Left lung (tissue), 10 donors: Measurements from ENCODE around the gene THAP9. TPM values are rescaled to one million over a fixed set of nuclear protein-coding genes. Genes with fewer than 3 reads are reported as not detected.

Source experiments
- ATAC-seq: fragments of 200-7000 bp; cut with Tn5 transposase; one replicate; pipeline ENCODE4 v1.9.1; 2020; ENCODE audit warnings: moderate library complexity
- DNase-seq, 4 donors: peaks; one replicate each; pipeline ENCODE4 v3.0.0-alpha.2; 2013 to 2020
- H3K27ac ChIP-seq, 2 donors: fragments of 200-600 bp; sonication (generic) in 1 of 2; one replicate each; pipeline versions ENCODE4 v1.5.0 to v1.8.0; 2020 to 2021
- H3K27me3 ChIP-seq, 2 donors: fragments of 200-600 bp; sonication (generic) in 1 of 2; one replicate each; pipeline versions ENCODE4 v1.5.0 to v1.8.0; 2020 to 2021
- H3K36me3 ChIP-seq, 2 donors: fragments of 200-600 bp; sonication (generic) in 1 of 2; one replicate each; pipeline versions ENCODE4 v1.5.0 to v1.8.0; 2020 to 2021
- H3K4me1 ChIP-seq, 2 donors: fragments of 200-600 bp; one replicate each; pipeline ENCODE4 v1.8.0; 2021
- H3K4me3 ChIP-seq, 2 donors: fragments of 200-600 bp; sonication (generic) in 1 of 2; one replicate each; pipeline versions ENCODE4 v1.5.0 to v1.8.0; 2020 to 2021; ENCODE audit warnings: mild to moderate bottlenecking in 1 of 2
- H3K9me3 ChIP-seq, 2 donors: fragments of 200-600 bp; sonication (generic) in 1 of 2; one replicate each; pipeline versions ENCODE4 v1.5.0 to v1.8.0; 2020 to 2021
- intact Hi-C, 2 donors: fragments of 100-400 bp; cut with DNase I; formaldehyde crosslinking; loops; one replicate each; pipeline versions ENCODE4 v1.11.2 to v1.14.2; 2022
- polyA plus RNA-seq, 6 donors: library from polyadenylated mRNA; unstranded; fragments of 120-200 nt; gene quantifications; one replicate each; pipeline ENCODE4 v1.2.1, GENCODE V29; 2013; ENCODE audit not compliant: insufficient read length in 6 of 6
- total RNA-seq, 2 donors: library from RNA; stranded (reverse); fragmentation: NEBNext Ultra II Directional; extraction: Animal tissue kit (Norgen Biotek cat#: 25700); gene quantifications; one replicate each; pipeline ENCODE4 v1.2.1, GENCODE V29; 2021
- TF ChIP-seq, protein P1 (sequence below), 2 donors: fragments of 200-600 bp; sonication (generic) in 1 of 2; IDR thresholded peaks; one replicate each; pipeline versions ENCODE4 v1.5.0 to v1.8.0; 2021; ENCODE audit warnings: antibody characterized with exemption in 2 of 2
- donor health status: DM: no; HTN: yes; CAD: no.
- donor health status: DM: no; HTN: no; CAD: no.

The THAP9 gene
- total and polyA plus RNA-seq, 8 donors, result 2.1 to 13.2 (median 11.5) TPM

DNA sequence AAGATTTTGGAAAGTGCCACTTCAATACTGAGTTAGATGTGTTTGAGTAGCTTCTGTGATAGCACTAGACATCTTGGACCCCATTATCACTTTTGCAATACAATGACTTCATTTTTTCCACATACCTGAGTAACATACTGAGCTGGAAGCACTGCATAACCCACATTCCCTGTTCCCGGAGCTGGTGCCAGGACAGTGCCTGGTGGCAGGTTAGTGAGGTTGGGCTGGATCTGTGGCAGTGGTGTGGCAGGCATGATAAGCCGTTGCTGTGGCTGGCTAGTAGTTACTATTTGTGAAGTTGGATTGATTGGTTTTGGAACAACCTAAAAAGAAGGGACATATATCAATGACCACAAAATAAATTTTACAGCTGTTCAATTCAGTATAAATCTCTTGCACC is 38.9 kb downstream of the THAP9 start:
- DNase-seq, result no peak
- H3K4me1 ChIP-seq, result no peaks in the 10 kb centered on the region
- ATAC-seq, result no peak
- peaks cover 0 to 72% of the 10 kb centered on the region in 2 donors for H3K36me3 ChIP-seq
- H3K4me3 ChIP-seq, result no peak overlapping the region
- H3K27ac ChIP-seq, result no peak overlapping the region
- TF ChIP-seq, protein P1, sequence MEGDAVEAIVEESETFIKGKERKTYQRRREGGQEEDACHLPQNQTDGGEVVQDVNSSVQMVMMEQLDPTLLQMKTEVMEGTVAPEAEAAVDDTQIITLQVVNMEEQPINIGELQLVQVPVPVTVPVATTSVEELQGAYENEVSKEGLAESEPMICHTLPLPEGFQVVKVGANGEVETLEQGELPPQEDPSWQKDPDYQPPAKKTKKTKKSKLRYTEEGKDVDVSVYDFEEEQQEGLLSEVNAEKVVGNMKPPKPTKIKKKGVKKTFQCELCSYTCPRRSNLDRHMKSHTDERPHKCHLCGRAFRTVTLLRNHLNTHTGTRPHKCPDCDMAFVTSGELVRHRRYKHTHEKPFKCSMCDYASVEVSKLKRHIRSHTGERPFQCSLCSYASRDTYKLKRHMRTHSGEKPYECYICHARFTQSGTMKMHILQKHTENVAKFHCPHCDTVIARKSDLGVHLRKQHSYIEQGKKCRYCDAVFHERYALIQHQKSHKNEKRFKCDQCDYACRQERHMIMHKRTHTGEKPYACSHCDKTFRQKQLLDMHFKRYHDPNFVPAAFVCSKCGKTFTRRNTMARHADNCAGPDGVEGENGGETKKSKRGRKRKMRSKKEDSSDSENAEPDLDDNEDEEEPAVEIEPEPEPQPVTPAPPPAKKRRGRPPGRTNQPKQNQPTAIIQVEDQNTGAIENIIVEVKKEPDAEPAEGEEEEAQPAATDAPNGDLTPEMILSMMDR (IDR thresholded peaks at IDR 0.05), result no peak
- intact Hi-C loops, result no loop called here
- no peaks in the 10 kb centered on the region for H3K27me3 ChIP-seq
- no peaks in the 10 kb centered on the region for H3K9me3 ChIP-seq

DNA sequence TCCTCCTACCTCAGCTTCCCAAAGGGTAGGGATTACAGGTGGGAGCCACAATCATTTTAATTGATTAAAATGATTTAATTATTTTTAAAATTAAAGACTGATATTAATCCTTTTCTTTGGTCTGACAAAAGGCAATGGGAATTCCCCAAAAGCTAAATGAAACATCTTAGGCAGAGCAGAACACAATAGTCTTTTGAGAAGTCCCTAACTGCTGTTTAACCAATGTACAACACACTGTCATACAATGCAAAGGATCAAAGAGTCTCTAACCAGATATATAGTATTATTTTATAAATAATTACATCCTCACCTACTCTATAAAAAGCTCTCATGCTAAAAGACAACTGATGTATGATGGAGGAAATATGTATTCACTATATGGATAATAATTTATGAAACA is 47.0 kb downstream of the THAP9 start:
- no peaks in the 10 kb centered on the region for H3K9me3 ChIP-seq
- ATAC-seq, result no peak
- no peak overlapping the region for H3K27ac ChIP-seq
- no peaks in the 10 kb centered on the region for H3K27me3 ChIP-seq
- no peaks in the 10 kb centered on the region for H3K4me1 ChIP-seq
- H3K4me3 ChIP-seq, result no peak overlapping the region
- H3K36me3 ChIP-seq, result peaks cover 0 to 11% of the 10 kb centered on the region in 2 donors
- intact Hi-C loops, result no loop called here
- DNase-seq, result no peak
- TF ChIP-seq, protein P1 (IDR thresholded peaks at IDR 0.05), result no peak

DNA sequence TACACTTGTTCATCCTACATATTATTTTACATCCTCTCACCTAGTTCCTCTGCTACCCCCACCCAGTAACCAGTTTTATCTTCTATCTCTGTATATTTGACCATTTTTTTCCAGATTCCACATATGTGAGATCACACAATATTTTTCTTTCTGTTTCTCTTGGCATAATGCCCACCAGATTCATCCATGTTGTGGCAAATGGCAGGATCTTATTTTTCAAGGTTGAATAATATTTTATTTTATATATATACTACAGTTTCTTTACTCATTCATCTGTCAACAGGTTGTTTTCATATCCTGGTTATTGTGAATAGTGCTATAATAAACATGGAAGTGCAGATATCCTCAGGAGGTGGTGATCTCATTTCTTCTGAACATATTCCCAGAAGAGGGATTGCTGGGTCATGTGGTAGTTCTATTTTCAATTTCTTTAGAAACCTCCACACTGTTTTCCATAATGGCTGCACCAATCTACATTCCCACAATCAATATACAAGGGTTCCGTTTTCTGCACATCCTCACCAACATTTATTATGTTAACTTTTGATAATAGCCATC is 48.2 kb downstream of the THAP9 start:
- DNase-seq, result no peak
- no peak for ATAC-seq
- Histone ChIP-seq H3K36me3 (peaks cover 0 to 16% of the 10 kb centered on the region in 2 donors), H3K27me3 (no peaks in the 10 kb centered on the region), H3K27ac (no peak overlapping the region), H3K9me3 (no peaks in the 10 kb centered on the region), H3K4me1 (no peaks in the 10 kb centered on the region), H3K4me3 (no peak overlapping the region)
- intact Hi-C loops, result no loop called here
- TF ChIP-seq, protein P1 (IDR thresholded peaks at IDR 0.05), result no peak

DNA sequence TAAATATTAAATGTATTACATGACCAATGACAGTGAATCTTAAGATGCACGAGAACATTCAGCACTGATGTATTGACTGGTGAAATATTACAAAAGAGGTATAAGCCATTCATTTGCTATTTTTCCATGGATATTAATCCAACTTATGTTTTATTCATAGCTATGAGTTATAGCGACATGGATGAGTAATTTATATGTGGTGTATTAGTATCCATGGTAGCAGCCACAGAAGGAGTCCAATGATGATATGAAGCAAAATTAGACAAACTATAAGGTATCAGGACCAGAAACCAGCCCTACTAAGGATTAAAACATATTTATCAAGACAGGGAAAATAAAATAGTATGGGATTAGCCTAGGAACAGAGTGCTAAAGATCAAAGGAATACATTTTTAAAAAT is 50.7 kb downstream of the THAP9 start:
- Histone ChIP-seq H3K27ac (no peak overlapping the region), H3K9me3 (no peaks in the 10 kb centered on the region), H3K36me3 (peaks cover 0 to 9% of the 10 kb centered on the region in 2 donors), H3K27me3 (no peaks in the 10 kb centered on the region), H3K4me1 (no peaks in the 10 kb centered on the region), H3K4me3 (no peak overlapping the region)
- TF ChIP-seq, protein P1 (IDR thresholded peaks at IDR 0.05), result no peak
- DNase-seq, result no peak
- no peak for ATAC-seq
- intact Hi-C loops, result no loop called here

DNA sequence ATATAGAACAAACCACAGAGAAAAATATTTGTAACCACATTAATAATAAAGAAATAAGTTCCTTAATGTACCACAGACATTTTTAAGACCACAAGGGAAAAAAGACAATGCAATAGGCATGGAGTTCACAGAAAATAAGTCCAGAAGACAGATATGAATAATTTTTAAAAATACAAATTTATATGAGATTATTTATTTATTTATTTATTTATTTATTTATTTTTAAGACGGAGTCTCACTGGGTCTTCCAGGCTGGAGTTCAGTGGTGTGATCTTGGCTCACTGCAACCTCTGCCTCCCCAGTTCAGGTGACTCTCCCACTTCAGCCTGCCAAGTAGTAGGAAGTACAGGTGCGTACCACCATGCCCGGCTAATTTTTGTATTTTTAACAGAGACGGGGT is 53.7 kb downstream of the THAP9 start:
- Histone ChIP-seq H3K27ac (no peak overlapping the region), H3K27me3 (no peaks in the 10 kb centered on the region), H3K4me1 (no peaks in the 10 kb centered on the region), H3K4me3 (no peak overlapping the region), H3K36me3 (peaks cover 0 to 9% of the 10 kb centered on the region in 2 donors), H3K9me3 (no peaks in the 10 kb centered on the region)
- ATAC-seq, result no peak
- intact Hi-C loops, result no loop called here
- TF ChIP-seq, protein P1 (IDR thresholded peaks at IDR 0.05), result no peak
- DNase-seq, result no peak
